ENCODE measurements around the gene ERF.

GRCh38 chr19:42287827-42288107, 32.8 kb upstream of the ERF start:
- TF ChIP-seq CTCF (conservative IDR thresholded peaks at IDR 0.05; ENCODE audit: low read depth, low read length): no peak
- no peak for TF ChIP-seq EZH2phosphoT487 (IDR thresholded peaks at IDR 0.05; ENCODE audit: borderline replicate concordance, low read length)
- TF ChIP-seq EZH2 (IDR thresholded peaks at IDR 0.05; ENCODE audit: low read length, unreplicated experiment): no peak

All from PC-3 (cell line).